Left lung (tissue), 10 donors: ENCODE measurements around the gene UBE2M. TPM values are rescaled to one million over a fixed set of nuclear protein-coding genes. Genes with fewer than 3 reads are reported as not detected.

ENCODE experiments used
- ATAC-seq: fragments of 200-7000 bp; cut with Tn5 transposase; one replicate; pipeline ENCODE4 v1.9.1; 2020; ENCODE audit warnings: moderate library complexity
- DNase-seq, 4 donors: peaks; one replicate each; pipeline ENCODE4 v3.0.0-alpha.2; 2013 to 2020
- H3K27ac ChIP-seq, 2 donors: fragments of 200-600 bp; sonication (generic) in 1 of 2; one replicate each; pipeline versions ENCODE4 v1.5.0 to v1.8.0; 2020 to 2021
- H3K27me3 ChIP-seq, 2 donors: fragments of 200-600 bp; sonication (generic) in 1 of 2; one replicate each; pipeline versions ENCODE4 v1.5.0 to v1.8.0; 2020 to 2021
- H3K36me3 ChIP-seq, 2 donors: fragments of 200-600 bp; sonication (generic) in 1 of 2; one replicate each; pipeline versions ENCODE4 v1.5.0 to v1.8.0; 2020 to 2021
- H3K4me1 ChIP-seq, 2 donors: fragments of 200-600 bp; one replicate each; pipeline ENCODE4 v1.8.0; 2021
- H3K4me3 ChIP-seq, 2 donors: fragments of 200-600 bp; sonication (generic) in 1 of 2; one replicate each; pipeline versions ENCODE4 v1.5.0 to v1.8.0; 2020 to 2021; ENCODE audit warnings: mild to moderate bottlenecking in 1 of 2
- H3K9me3 ChIP-seq, 2 donors: fragments of 200-600 bp; sonication (generic) in 1 of 2; one replicate each; pipeline versions ENCODE4 v1.5.0 to v1.8.0; 2020 to 2021
- CTCF ChIP-seq, 2 donors: fragments of 200-600 bp; sonication (generic) in 1 of 2; IDR thresholded peaks; one replicate each; pipeline versions ENCODE4 v1.5.0 to v1.8.0; 2021; ENCODE audit warnings: antibody characterized with exemption in 2 of 2
- intact Hi-C, 2 donors: fragments of 100-400 bp; cut with DNase I; formaldehyde crosslinking; loops; one replicate each; pipeline versions ENCODE4 v1.11.2 to v1.14.2; 2022
- polyA plus RNA-seq, 6 donors: library from polyadenylated mRNA; unstranded; fragments of 120-200 nt; gene quantifications; one replicate each; pipeline ENCODE4 v1.2.1, GENCODE V29; 2013; ENCODE audit not compliant: insufficient read length in 6 of 6
- total RNA-seq, 2 donors: library from RNA; stranded (reverse); fragmentation: NEBNext Ultra II Directional; extraction: Animal tissue kit (Norgen Biotek cat#: 25700); gene quantifications; one replicate each; pipeline ENCODE4 v1.2.1, GENCODE V29; 2021
- donor health status: DM: no; HTN: yes; CAD: no.
- donor health status: DM: no; HTN: no; CAD: no.

Gene UBE2M
- total and polyA plus RNA-seq, 8 donors, result 54.9 to 85.9 (median 74.0) TPM

- intact Hi-C loops, result no loop called here
- Histone ChIP-seq H3K4me3 (peak overlapping the region; percentile 35 to 37), H3K27ac (peak overlapping the region; percentile 19 to 74), H3K27me3 (no peaks in the 10 kb centered on the region), H3K9me3 (no peaks in the 10 kb centered on the region), H3K36me3 (peaks cover 0 to 25% of the 10 kb centered on the region in 2 donors), H3K4me1 (peaks cover 7 to 47% of the 10 kb centered on the region in 2 donors)
- peak; percentile 96 for ATAC-seq
- TF ChIP-seq CTCF (IDR thresholded peaks at IDR 0.05), result peak; percentile 89 to 97
- DNase-seq, result peak; percentile 73 to 99 (median 92)
Observed at GRCh38 chr19:58513694-58514563, 44.5 kb downstream of the UBE2M start.

DNA sequence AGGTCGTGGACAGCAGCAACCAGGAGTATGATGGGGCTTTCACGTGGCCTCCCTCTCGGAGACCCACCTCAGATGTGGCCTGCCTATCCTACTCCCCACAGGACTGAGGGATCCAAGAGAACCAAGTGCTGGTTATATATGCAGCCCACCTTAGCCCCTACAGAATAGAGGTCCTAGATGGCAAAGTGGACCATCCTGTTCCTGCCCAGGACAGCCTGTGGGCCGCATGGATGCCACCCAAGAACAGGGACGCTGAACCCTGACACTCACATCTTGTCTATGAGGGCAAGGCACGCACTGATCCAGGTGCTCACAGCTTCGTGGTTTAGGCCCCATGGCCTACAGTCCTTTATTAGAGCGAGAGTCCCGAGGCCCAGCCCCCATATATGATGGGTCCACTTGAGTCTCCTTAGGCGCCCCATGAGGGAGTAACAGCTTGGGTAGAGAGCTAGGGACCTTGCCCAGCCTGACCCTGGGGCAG is 45.2 kb downstream of the UBE2M start:
- Histone ChIP-seq H3K27ac (peak overlapping the region in 1 of 2 donors; percentile 74), H3K4me1 (peaks cover 5 to 40% of the 10 kb centered on the region in 2 donors), H3K4me3 (peak overlapping the region in 1 of 2 donors; percentile 37), H3K27me3 (no peaks in the 10 kb centered on the region), H3K36me3 (peaks cover 0 to 25% of the 10 kb centered on the region in 2 donors), H3K9me3 (no peaks in the 10 kb centered on the region)
- DNase-seq (no peak), ATAC-seq (no peak)
- TF ChIP-seq CTCF (IDR thresholded peaks at IDR 0.05), result no peak
- intact Hi-C loops, result no loop called here

GRCh38 chr19:58511353-58512208 is 46.8 kb downstream of the UBE2M start, which contains the start of gene SLC27A5:
SLC27A5 (minus strand) TSS chr19:58511992; CDS start chr19:58511955, 37 bp downstream.
- intact Hi-C loops, result no loop called here
- Histone ChIP-seq H3K9me3 (peaks cover 0 to 8% of the 10 kb centered on the region in 2 donors), H3K4me3 (no peak within 1 kb of the TSS), H3K4me1 (peaks cover 0 to 24% of the 10 kb centered on the region in 2 donors), H3K27ac (no peak within 1 kb of the TSS), H3K36me3 (peaks cover 0 to 15% of the 10 kb centered on the region in 2 donors), H3K27me3 (no peaks in the 10 kb centered on the region)
- TF ChIP-seq CTCF (IDR thresholded peaks at IDR 0.05), result no peak
- no peak for ATAC-seq
- no peak for DNase-seq

- no peak for TF ChIP-seq CTCF (IDR thresholded peaks at IDR 0.05)
- Histone ChIP-seq H3K9me3 (peaks cover 0 to 8% of the 10 kb centered on the region in 2 donors), H3K27ac (no peak overlapping the region), H3K4me3 (no peak overlapping the region), H3K36me3 (peaks cover 0 to 2% of the 10 kb centered on the region in 2 donors), H3K4me1 (peaks cover 0 to 16% of the 10 kb centered on the region in 2 donors), H3K27me3 (no peaks in the 10 kb centered on the region)
- DNase-seq (no peak), ATAC-seq (no peak)
- intact Hi-C loops, result no loop called here
Observed at GRCh38 chr19:58510084-58510862, 48.1 kb downstream of the UBE2M start.
